Transverse colon (tissue), 4 donors: Measurements from ENCODE around the gene BEND3. TPM values are rescaled to one million over a fixed set of nuclear protein-coding genes. Genes with fewer than 3 reads are reported as not detected.
"Not testable (repeated sequence)": the region's sequence is repeated elsewhere in the genome, so short reads cannot be mapped to it uniquely, and the experiment has no call there.

Experiments used
- DNase-seq: peaks from one replicate; pipeline ENCODE4 v3.0.0-alpha.2; 2019
- H3K27ac ChIP-seq, 4 donors: fragments of 200-600 bp; sonication (generic); 2 replicates each; pipeline ENCODE4 v1.5.1; 2016 to 2018; ENCODE audit warnings: inconsistent platforms in 4 of 4
- H3K27me3 ChIP-seq: fragments of 200-600 bp; sonication (generic); 2 replicates; pipeline ENCODE4 v1.5.1; 2017; ENCODE audit warnings: inconsistent platforms
- H3K36me3 ChIP-seq, 4 donors: fragments of 200-600 bp; sonication (generic); 2 replicates each; pipeline ENCODE4 v1.5.1; 2017 to 2019; ENCODE audit warnings: inconsistent platforms in 4 of 4
- H3K4me1 ChIP-seq, 4 donors: fragments of 200-600 bp; sonication (generic); 2 replicates each; pipeline ENCODE4 v1.5.1; 2017 to 2020; ENCODE audit warnings: inconsistent platforms in 4 of 4
- H3K4me3 ChIP-seq, 4 donors: fragments of 200-600 bp; sonication (generic); 1 replicate in 1 of 4; 2 replicates in 3 of 4; pipeline versions ENCODE4 v1.5.1 to v1.6.1; 2017 to 2019; ENCODE audit warnings: inconsistent platforms in 4 of 4
- H3K9me3 ChIP-seq, 2 donors: fragments of 200-600 bp; sonication (generic); 2 replicates each; pipeline ENCODE4 v1.5.1; 2017 to 2019; ENCODE audit warnings: inconsistent platforms in 2 of 2
- CTCF ChIP-seq, 5 experiments: fragments of 200-600 bp in 3 of 5; fragments of 450-650 bp in 2 of 5; sonication (generic) in 3 of 5; IDR thresholded peaks; 1 replicate in 2 of 5; 2 replicates in 3 of 5; pipeline ENCODE4 v1.5.1; 2016 to 2017; ENCODE audit warnings: antibody characterized with exemption in 5 of 5, inconsistent platforms in 3 of 5, mild to moderate bottlenecking in 2 of 5, moderate library complexity in 1 of 5
- EP300 ChIP-seq: sonication (generic); formaldehyde crosslinking; IDR thresholded peaks from one replicate; pipeline ENCODE4 v1.6.1; 2017; ENCODE audit warnings: antibody characterized with exemption, low read depth
- POLR2A ChIP-seq: fragments of 450-650 bp; IDR thresholded peaks from one replicate; pipeline ENCODE4 v1.6.1; 2016; ENCODE audit warnings: antibody characterized with exemption, mild to moderate bottlenecking, moderate library complexity
- POLR2AphosphoS5 ChIP-seq, 3 donors: sonication (generic); formaldehyde crosslinking; IDR thresholded peaks; one replicate each; pipeline ENCODE4 v1.6.1; 2016; ENCODE audit warnings: antibody characterized with exemption in 3 of 3
- WGBS, 2 donors: methylation state at CpG; one replicate each; pipeline ENCODE4 v1.1.5; 2018; ENCODE audit warnings: low coverage in 1 of 2; 5-methylcytosine and 5-hydroxymethylcytosine counted together
- in situ Hi-C, 4 donors: fragments of 200-750 bp; cut with MboI; loops; one replicate each; pipeline versions ENCODE4 v1.15.0 to v1.15.1; 2017; ENCODE audit warnings: low sequenced_read_pairs in 3 of 4, low pct_ligation_motif_present in 1 of 4, low pct_unique_long_range_greater_than_20kb in 1 of 4
- intact Hi-C: fragments of 100-400 bp; cut with DNase I; formaldehyde crosslinking; loops from one replicate; pipeline ENCODE4 v1.15.1; 2023; ENCODE audit warnings: low total_unique reads
- total RNA-seq, 4 donors: library from RNA; depleted of rRNA; stranded (reverse); fragments of >200 nt; gene quantifications; one replicate each; pipeline ENCODE4 v1.1.0, GENCODE V29; 2016

Gene BEND3
- total RNA-seq, 4 donors from 2014 or later = 4.8 to 12.1 (median 5.0) TPM

- intact Hi-C loops = no loop called here
- Histone ChIP-seq H3K4me3 (no peak overlapping the region), H3K36me3 (no peaks in the 10 kb centered on the region), H3K27me3 (no peaks in the 10 kb centered on the region), H3K27ac (no peak overlapping the region), H3K4me1 (no peaks in the 10 kb centered on the region), H3K9me3 (no peaks in the 10 kb centered on the region)
- WGBS, 2 donors = 89 to 92% methylated on average over 8 to 14 of the region's 14 CpGs
- in situ Hi-C loops = no loop called here
- TF ChIP-seq POLR2AphosphoS5 (IDR thresholded peaks at IDR 0.05) (no peak), CTCF (IDR thresholded peaks at IDR 0.05) (no peak), POLR2A (no peak), EP300 (no peak)
- no peak for DNase-seq
Measured at GRCh38 chr6:107098436-107099307, 16.6 kb downstream of the BEND3 start.

- H3K27ac ChIP-seq = not testable (repeated sequence)
Measured at GRCh38 chr6:107084459-107084858, 30.9 kb downstream of the BEND3 start.

GRCh38 chr6:107083921-107084320, 31.4 kb downstream of the BEND3 start:
- WGBS, 2 donors = 97 to 100% methylated on average over 2 to 6 of the region's 6 CpGs
- Histone ChIP-seq H3K9me3 (peaks cover 0 to 3% of the 10 kb centered on the region in 2 donors), H3K27ac (no peak overlapping the region), H3K4me3 (no peak overlapping the region), H3K36me3 (no peaks in the 10 kb centered on the region), H3K4me1 (no peaks in the 10 kb centered on the region), H3K27me3 (no peaks in the 10 kb centered on the region)
- in situ Hi-C loops (no loop called here), intact Hi-C loops (no loop called here)
- TF ChIP-seq CTCF (IDR thresholded peaks at IDR 0.05) = no peak
- no peak for TF ChIP-seq POLR2AphosphoS5 (IDR thresholded peaks at IDR 0.05)
- DNase-seq = no peak

More at GRCh38 chr6:107084459-107084858, 30.9 kb downstream of the BEND3 start:
- DNase-seq, intact Hi-C loops, H3K4me3 ChIP-seq, H3K4me1 ChIP-seq, in situ Hi-C loops, H3K36me3 ChIP-seq, H3K27me3 ChIP-seq, H3K9me3 ChIP-seq: not testable (repeated sequence)
- WGBS, 2 donors = 97 to 100% methylated on average over 1 to 7 of the region's 7 CpGs

GRCh38 chr6:107083047-107083768, 32.1 kb downstream of the BEND3 start:
- H3K36me3 ChIP-seq = no peaks in the 10 kb centered on the region
- in situ Hi-C loops (no loop called here), intact Hi-C loops (no loop called here)
- no peak for DNase-seq
- no peak overlapping the region for H3K4me3 ChIP-seq
- TF ChIP-seq CTCF (IDR thresholded peaks at IDR 0.05) (no peak), EP300 (no peak), POLR2A (no peak), POLR2AphosphoS5 (IDR thresholded peaks at IDR 0.05) (no peak)
- H3K27ac ChIP-seq = no peak overlapping the region
- peaks cover 0 to 3% of the 10 kb centered on the region in 2 donors for H3K9me3 ChIP-seq
- H3K27me3 ChIP-seq = no peaks in the 10 kb centered on the region
- 80 to 88% methylated on average over 7 to 10 of the region's 10 CpGs for WGBS, 2 donors
- H3K4me1 ChIP-seq = no peaks in the 10 kb centered on the region
